HCT116 (cell line): ENCODE measurements around the gene ACTRT2. TPM values are rescaled to one million over a fixed set of nuclear protein-coding genes. Genes with fewer than 3 reads are reported as not detected.

Experiments used
- ATAC-seq: fragments of 200-7000 bp; cut with Tn5 transposase; 2 replicates; pipeline ENCODE4 v1.9.1; 2020; ENCODE audit warnings: mild to moderate bottlenecking, moderate library complexity
- BruUV-seq: library from RNA; stranded (reverse); fragments of 400-500 nt; replicated peaks from 2 replicates; lab custom pipeline; 2021; lab: Mats Ljungman, UMichigan
- CTCF ChIA-PET: fragments of 300-600 bp; sonication (Branson Sonifier 250); formaldehyde crosslinking; loops from one replicate; lab custom pipeline; 2021; ENCODE audit warnings: antibody characterized with exemption; lab: Charles Lee
- POLR2A ChIA-PET: fragments of 300-600, 350-600 bp; sonication (Branson Sonifier 250); formaldehyde crosslinking; loops from one replicate; lab custom pipeline; 2021; ENCODE audit warnings: antibody characterized with exemption; lab: Charles Lee
- RAD21 ChIA-PET, 2 experiments: fragments of 300-600 bp; sonication (Branson Sonifier 250); formaldehyde crosslinking; loops; one replicate each; lab custom pipeline; 2023; ENCODE audit warnings: low total read pairs in 2 of 2; ENCODE audit not compliant: uncharacterized antibody in 2 of 2, unreplicated experiment in 2 of 2, low non-redundant PET in 1 of 2; lab: Charles Lee
- DNase-seq: peaks from one replicate; pipeline ENCODE4 v3.0.0-alpha.2; 2010; ENCODE audit warnings: low read depth, low spot score
- H2AFZ ChIP-seq: fragments of 200-600 bp; shearing (Covaris generic), sonication (generic); 2 replicates; pipeline ENCODE4 v1.6.1; 2017; ENCODE audit warnings: low read depth, mixed run types, mixed read lengths, antibody characterized with exemption, low read length; ENCODE audit not compliant: poor library complexity, severe bottlenecking
- H3K27ac ChIP-seq: 2 replicates; pipeline ENCODE4 v1.5.1; 2012; ENCODE audit warnings: low read depth, low read length
- H3K27me3 ChIP-seq: fragments of 200-600 bp; sonication (generic); 2 replicates; pipeline ENCODE4 v1.6.1; 2016; ENCODE audit warnings: mixed run types, low read length, mixed read lengths; ENCODE audit not compliant: insufficient read depth
- H3K36me3 ChIP-seq, 2 experiments: fragments of 200-500 bp in 1 of 2; fragments of 200-600 bp in 1 of 2; sonication (Bioruptor generic) in 1 of 2; sonication (generic) in 1 of 2; 2 replicates each; pipeline versions ENCODE4 v1.5.1 to v1.6.1; 2014 to 2016; ENCODE audit warnings: low read length in 2 of 2, inconsistent platforms in 1 of 2, mixed read lengths in 1 of 2, mixed run types in 1 of 2; ENCODE audit not compliant: insufficient read depth in 2 of 2, control insufficient read depth in 1 of 2
- H3K4me1 ChIP-seq, 2 experiments: fragments of 200-600 bp in 1 of 2; sonication (generic) in 1 of 2; 2 replicates each; pipeline versions ENCODE4 v1.5.1 to v1.6.1; 2012 to 2017; ENCODE audit warnings: low read length in 2 of 2, inconsistent platforms in 1 of 2, mild to moderate bottlenecking in 1 of 2, mixed read lengths in 1 of 2, mixed run types in 1 of 2, moderate library complexity in 1 of 2; ENCODE audit not compliant: insufficient read depth in 2 of 2, control insufficient read depth in 1 of 2
- H3K4me2 ChIP-seq: fragments of 200-600 bp; sonication (generic); 2 replicates; pipeline ENCODE4 v1.6.1; 2017; ENCODE audit warnings: mixed run types, low read length, mixed read lengths
- H3K4me3 ChIP-seq, 2 experiments: fragments of 200-600 bp in 1 of 2; sonication (generic) in 1 of 2; replicated peaks in 1 of 2; 2 replicates each; pipeline ENCODE4 v1.5.1; 2011 to 2016; ENCODE audit warnings: low read length in 2 of 2, control low read depth in 1 of 2, low read depth in 1 of 2, mild to moderate bottlenecking in 1 of 2, mixed read lengths in 1 of 2, mixed run types in 1 of 2
- H3K79me2 ChIP-seq: fragments of 200-600 bp; sonication (generic); 2 replicates; pipeline ENCODE4 v1.6.1; 2017; ENCODE audit warnings: mild to moderate bottlenecking, mixed run types, low read length, moderate library complexity, mixed read lengths; ENCODE audit not compliant: insufficient read depth
- H3K9ac ChIP-seq: fragments of 200-600 bp; sonication (generic); 2 replicates; pipeline ENCODE4 v1.6.1; 2016; ENCODE audit warnings: low read length, mixed read lengths
- H3K9me2 ChIP-seq: fragments of 200-600 bp; sonication (generic), shearing (Covaris generic); 2 replicates; pipeline ENCODE4 v1.6.1; 2017; ENCODE audit warnings: mixed run types, mild to moderate bottlenecking, moderate library complexity; ENCODE audit not compliant: insufficient read depth
- H3K9me3 ChIP-seq, 2 experiments: fragments of 200-500 bp in 1 of 2; fragments of 200-600 bp in 1 of 2; sonication (Bioruptor generic) in 1 of 2; sonication (generic) in 1 of 2; 2 replicates each; pipeline ENCODE4 v1.6.1; 2014 to 2017; ENCODE audit warnings: low read length in 2 of 2, mixed read lengths in 2 of 2, inconsistent platforms in 1 of 2, low read depth in 1 of 2, mild to moderate bottlenecking in 1 of 2, mixed run types in 1 of 2, moderate library complexity in 1 of 2; ENCODE audit not compliant: control insufficient read depth in 1 of 2, insufficient read depth in 1 of 2
- H4K20me1 ChIP-seq: fragments of 200-600 bp; sonication (generic), shearing (Covaris generic); 2 replicates; pipeline ENCODE4 v1.6.1; 2017; ENCODE audit warnings: mixed run types, mild to moderate bottlenecking, moderate library complexity; ENCODE audit not compliant: insufficient read depth
- CEBPB ChIP-seq: IDR thresholded peaks from 2 replicates; pipeline ENCODE4 v1.6.1; 2012; ENCODE audit warnings: low read depth
- EGR1 ChIP-seq: IDR thresholded peaks from 2 replicates; pipeline ENCODE4 v1.6.1; 2012; ENCODE audit warnings: low read depth
- ELF1 ChIP-seq: IDR thresholded peaks from 2 replicates; pipeline ENCODE4 v1.6.1; 2012; ENCODE audit warnings: low read depth, borderline replicate concordance
- EZH2 ChIP-seq: fragments of 200-600 bp; sonication (generic); IDR thresholded peaks from 2 replicates; pipeline ENCODE4 v1.6.1; 2017; ENCODE audit warnings: antibody characterized with exemption, mixed run types
- EZH2phosphoT487 ChIP-seq: fragments of 200-600 bp; IDR thresholded peaks from 2 replicates; pipeline ENCODE4 v1.6.1; 2018; ENCODE audit warnings: antibody characterized with exemption, borderline replicate concordance
- FOSL1 ChIP-seq: IDR thresholded peaks from 2 replicates; pipeline ENCODE4 v1.6.1; 2012; ENCODE audit warnings: low read depth
- JUND ChIP-seq: IDR thresholded peaks from 2 replicates; pipeline ENCODE4 v1.6.1; 2012
- POLR2AphosphoS5 ChIP-seq: IDR thresholded peaks from 2 replicates; pipeline ENCODE4 v1.6.1; 2011; ENCODE audit warnings: mild to moderate bottlenecking, low read depth, low read length, moderate library complexity
- RAD21 ChIP-seq: IDR thresholded peaks from 2 replicates; pipeline ENCODE4 v1.6.1; 2012; ENCODE audit warnings: low read depth, mild to moderate bottlenecking
- SIN3A ChIP-seq: IDR thresholded peaks from 2 replicates; pipeline ENCODE4 v1.6.1; 2012; ENCODE audit warnings: low read depth
- SRF ChIP-seq: IDR thresholded peaks from 2 replicates; pipeline ENCODE4 v1.6.1; 2012; ENCODE audit warnings: low read depth
- TCF7L2 ChIP-seq: IDR thresholded peaks from 2 replicates; pipeline ENCODE4 v1.7.0; 2011; ENCODE audit warnings: borderline replicate concordance, inconsistent platforms; ENCODE audit not compliant: insufficient read depth, insufficient read length; ENCODE audit errors: extremely low read depth
- YY1 ChIP-seq: IDR thresholded peaks from 2 replicates; pipeline ENCODE4 v1.6.1; 2011; ENCODE audit warnings: low read length, low read depth, moderate library complexity, mild to moderate bottlenecking; ENCODE audit not compliant: insufficient replicate concordance; ENCODE audit errors: extremely low read depth
- ZFX ChIP-seq: fragments of 450-650 bp; IDR thresholded peaks from 2 replicates; pipeline ENCODE4 v1.6.1; 2017
- ZNF274 ChIP-seq: fragments of 200-500 bp; sonication (Bioruptor generic); IDR thresholded peaks from 2 replicates; pipeline ENCODE4 v1.6.1; 2014; ENCODE audit warnings: mild to moderate bottlenecking, low read depth, low read length, inconsistent platforms
- intact Hi-C: fragments of 100-400 bp; cut with micrococcal nuclease; formaldehyde crosslinking; loops from 2 replicates; pipeline ENCODE4 v1.10.0; 2022
- total RNA-seq: library from RNA; stranded (reverse); gene quantifications from one replicate; pipeline ENCODE4 v1.2.1, GENCODE V29; 2021; ENCODE audit not compliant: unreplicated experiment
- TF ChIP-seq, protein P1 (sequence below): IDR thresholded peaks from 2 replicates; pipeline ENCODE4 v1.6.1; 2012
- TF ChIP-seq, protein P2 (sequence below): IDR thresholded peaks from 2 replicates; pipeline ENCODE4 v1.6.1; 2011; ENCODE audit warnings: mild to moderate bottlenecking, low read length, moderate library complexity; ENCODE audit not compliant: insufficient replicate concordance; ENCODE audit errors: extremely low read depth
- TF ChIP-seq, protein P3 (sequence below): IDR thresholded peaks from 2 replicates; pipeline ENCODE4 v1.6.1; 2012; ENCODE audit warnings: low read depth
- TF ChIP-seq, protein P4 (sequence below), 3 experiments: fragments of 200-600 bp in 1 of 3; sonication (generic) in 1 of 3; IDR thresholded peaks in 2 of 3; conservative IDR thresholded peaks in 1 of 3; 2 replicates each; pipeline ENCODE4 v1.5.1; 2012 to 2017; ENCODE audit warnings: low read depth in 2 of 3, low read length in 2 of 3, antibody characterized with exemption in 1 of 3, borderline replicate concordance in 1 of 3, control low read depth in 1 of 3, mild to moderate bottlenecking in 1 of 3, mixed read lengths in 1 of 3, mixed run types in 1 of 3, moderate library complexity in 1 of 3; ENCODE audit not compliant: insufficient read depth in 1 of 3
- TF ChIP-seq, protein P5 (sequence below): IDR thresholded peaks from 2 replicates; pipeline ENCODE4 v1.6.1; 2012

ACTRT2 gene
- total RNA-seq, 1 experiment from 2014 or later: not detected

DNA sequence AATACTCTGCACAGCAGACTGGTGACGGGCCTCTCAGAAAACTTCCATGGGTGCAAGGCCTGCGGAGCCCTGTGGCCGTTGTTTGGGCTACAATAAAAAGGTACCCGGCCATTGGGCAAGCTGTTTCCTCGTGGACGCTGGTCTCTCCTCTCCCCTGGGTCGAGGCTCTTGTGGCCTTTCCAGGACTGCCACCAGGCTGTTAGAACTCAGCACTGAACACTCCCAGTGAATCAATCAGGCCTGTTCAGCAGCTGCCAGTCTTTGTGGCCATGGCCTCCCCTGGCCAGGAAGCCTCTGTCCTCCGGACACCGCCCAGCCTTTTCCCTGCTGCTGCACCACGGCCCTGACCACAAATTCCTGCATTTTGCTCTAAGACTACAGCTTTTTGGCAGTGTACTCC is 33.0 kb upstream of the ACTRT2 start:
- no peaks in the 10 kb centered on the region for H3K9me3 ChIP-seq
- no peaks in the 10 kb centered on the region for H3K27me3 ChIP-seq
- H3K79me2 ChIP-seq: no peaks in the 10 kb centered on the region
- CTCF ChIA-PET: no interaction called here
- TF ChIP-seq EZH2phosphoT487 (no peak), EZH2 (no peak), CEBPB (no peak), ZNF274 (no peak), TCF7L2 (no peak), SIN3A (no peak), EGR1 (no peak), POLR2AphosphoS5 (no peak), ZFX (no peak), YY1 (no peak), FOSL1 (no peak), ELF1 (no peak), SRF (no peak), JUND (no peak), RAD21 (no peak)
- TF ChIP-seq, protein P1, sequence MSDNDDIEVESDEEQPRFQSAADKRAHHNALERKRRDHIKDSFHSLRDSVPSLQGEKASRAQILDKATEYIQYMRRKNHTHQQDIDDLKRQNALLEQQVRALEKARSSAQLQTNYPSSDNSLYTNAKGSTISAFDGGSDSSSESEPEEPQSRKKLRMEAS: no peak
- TF ChIP-seq, protein P2, sequence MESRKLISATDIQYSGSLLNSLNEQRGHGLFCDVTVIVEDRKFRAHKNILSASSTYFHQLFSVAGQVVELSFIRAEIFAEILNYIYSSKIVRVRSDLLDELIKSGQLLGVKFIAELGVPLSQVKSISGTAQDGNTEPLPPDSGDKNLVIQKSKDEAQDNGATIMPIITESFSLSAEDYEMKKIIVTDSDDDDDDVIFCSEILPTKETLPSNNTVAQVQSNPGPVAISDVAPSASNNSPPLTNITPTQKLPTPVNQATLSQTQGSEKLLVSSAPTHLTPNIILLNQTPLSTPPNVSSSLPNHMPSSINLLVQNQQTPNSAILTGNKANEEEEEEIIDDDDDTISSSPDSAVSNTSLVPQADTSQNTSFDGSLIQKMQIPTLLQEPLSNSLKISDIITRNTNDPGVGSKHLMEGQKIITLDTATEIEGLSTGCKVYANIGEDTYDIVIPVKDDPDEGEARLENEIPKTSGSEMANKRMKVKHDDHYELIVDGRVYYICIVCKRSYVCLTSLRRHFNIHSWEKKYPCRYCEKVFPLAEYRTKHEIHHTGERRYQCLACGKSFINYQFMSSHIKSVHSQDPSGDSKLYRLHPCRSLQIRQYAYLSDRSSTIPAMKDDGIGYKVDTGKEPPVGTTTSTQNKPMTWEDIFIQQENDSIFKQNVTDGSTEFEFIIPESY: no peak
- TF ChIP-seq, protein P3, sequence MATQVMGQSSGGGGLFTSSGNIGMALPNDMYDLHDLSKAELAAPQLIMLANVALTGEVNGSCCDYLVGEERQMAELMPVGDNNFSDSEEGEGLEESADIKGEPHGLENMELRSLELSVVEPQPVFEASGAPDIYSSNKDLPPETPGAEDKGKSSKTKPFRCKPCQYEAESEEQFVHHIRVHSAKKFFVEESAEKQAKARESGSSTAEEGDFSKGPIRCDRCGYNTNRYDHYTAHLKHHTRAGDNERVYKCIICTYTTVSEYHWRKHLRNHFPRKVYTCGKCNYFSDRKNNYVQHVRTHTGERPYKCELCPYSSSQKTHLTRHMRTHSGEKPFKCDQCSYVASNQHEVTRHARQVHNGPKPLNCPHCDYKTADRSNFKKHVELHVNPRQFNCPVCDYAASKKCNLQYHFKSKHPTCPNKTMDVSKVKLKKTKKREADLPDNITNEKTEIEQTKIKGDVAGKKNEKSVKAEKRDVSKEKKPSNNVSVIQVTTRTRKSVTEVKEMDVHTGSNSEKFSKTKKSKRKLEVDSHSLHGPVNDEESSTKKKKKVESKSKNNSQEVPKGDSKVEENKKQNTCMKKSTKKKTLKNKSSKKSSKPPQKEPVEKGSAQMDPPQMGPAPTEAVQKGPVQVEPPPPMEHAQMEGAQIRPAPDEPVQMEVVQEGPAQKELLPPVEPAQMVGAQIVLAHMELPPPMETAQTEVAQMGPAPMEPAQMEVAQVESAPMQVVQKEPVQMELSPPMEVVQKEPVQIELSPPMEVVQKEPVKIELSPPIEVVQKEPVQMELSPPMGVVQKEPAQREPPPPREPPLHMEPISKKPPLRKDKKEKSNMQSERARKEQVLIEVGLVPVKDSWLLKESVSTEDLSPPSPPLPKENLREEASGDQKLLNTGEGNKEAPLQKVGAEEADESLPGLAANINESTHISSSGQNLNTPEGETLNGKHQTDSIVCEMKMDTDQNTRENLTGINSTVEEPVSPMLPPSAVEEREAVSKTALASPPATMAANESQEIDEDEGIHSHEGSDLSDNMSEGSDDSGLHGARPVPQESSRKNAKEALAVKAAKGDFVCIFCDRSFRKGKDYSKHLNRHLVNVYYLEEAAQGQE: no peak
- TF ChIP-seq, protein P4, sequence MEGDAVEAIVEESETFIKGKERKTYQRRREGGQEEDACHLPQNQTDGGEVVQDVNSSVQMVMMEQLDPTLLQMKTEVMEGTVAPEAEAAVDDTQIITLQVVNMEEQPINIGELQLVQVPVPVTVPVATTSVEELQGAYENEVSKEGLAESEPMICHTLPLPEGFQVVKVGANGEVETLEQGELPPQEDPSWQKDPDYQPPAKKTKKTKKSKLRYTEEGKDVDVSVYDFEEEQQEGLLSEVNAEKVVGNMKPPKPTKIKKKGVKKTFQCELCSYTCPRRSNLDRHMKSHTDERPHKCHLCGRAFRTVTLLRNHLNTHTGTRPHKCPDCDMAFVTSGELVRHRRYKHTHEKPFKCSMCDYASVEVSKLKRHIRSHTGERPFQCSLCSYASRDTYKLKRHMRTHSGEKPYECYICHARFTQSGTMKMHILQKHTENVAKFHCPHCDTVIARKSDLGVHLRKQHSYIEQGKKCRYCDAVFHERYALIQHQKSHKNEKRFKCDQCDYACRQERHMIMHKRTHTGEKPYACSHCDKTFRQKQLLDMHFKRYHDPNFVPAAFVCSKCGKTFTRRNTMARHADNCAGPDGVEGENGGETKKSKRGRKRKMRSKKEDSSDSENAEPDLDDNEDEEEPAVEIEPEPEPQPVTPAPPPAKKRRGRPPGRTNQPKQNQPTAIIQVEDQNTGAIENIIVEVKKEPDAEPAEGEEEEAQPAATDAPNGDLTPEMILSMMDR (IDR thresholded peaks at IDR 0.05 in 2 of 3, conservative IDR thresholded peaks at IDR 0.05 in 1 of 3; ENCODE audit: borderline replicate concordance in 1 of 3, insufficient read depth in 1 of 3, low read depth in 2 of 3, low read length in 2 of 3): no peak
- TF ChIP-seq, protein P5, sequence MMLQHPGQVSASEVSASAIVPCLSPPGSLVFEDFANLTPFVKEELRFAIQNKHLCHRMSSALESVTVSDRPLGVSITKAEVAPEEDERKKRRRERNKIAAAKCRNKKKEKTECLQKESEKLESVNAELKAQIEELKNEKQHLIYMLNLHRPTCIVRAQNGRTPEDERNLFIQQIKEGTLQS: no peak
- no peak overlapping the region for H3K4me3 ChIP-seq
- DNase-seq: no peak
- ATAC-seq: no peak
- H4K20me1 ChIP-seq: no peaks in the 10 kb centered on the region
- no peaks in the 10 kb centered on the region for H3K4me1 ChIP-seq
- intact Hi-C loops: no loop called here
- RAD21 ChIA-PET: no interaction called here
- H3K36me3 ChIP-seq: no peaks in the 10 kb centered on the region
- no peak overlapping the region for H3K9ac ChIP-seq
- no peak overlapping the region for H3K4me2 ChIP-seq
- POLR2A ChIA-PET: no interaction called here
- H3K9me2 ChIP-seq: no peaks in the 10 kb centered on the region
- BruUV-seq: no TSS peak
- no peak overlapping the region for H3K27ac ChIP-seq
- H2AFZ ChIP-seq: no peak overlapping the region
